Measurements from ENCODE around the gene CACNA1H.
"Not testable (repeated sequence)": the region's sequence is repeated elsewhere in the genome, so short reads cannot be mapped to it uniquely, and the experiment has no call there.

Gene CACNA1H

GRCh38 chr16:1176280-1176897 is 23.5 kb downstream of the CACNA1H start:
- no peak for DNase-seq

DNA sequence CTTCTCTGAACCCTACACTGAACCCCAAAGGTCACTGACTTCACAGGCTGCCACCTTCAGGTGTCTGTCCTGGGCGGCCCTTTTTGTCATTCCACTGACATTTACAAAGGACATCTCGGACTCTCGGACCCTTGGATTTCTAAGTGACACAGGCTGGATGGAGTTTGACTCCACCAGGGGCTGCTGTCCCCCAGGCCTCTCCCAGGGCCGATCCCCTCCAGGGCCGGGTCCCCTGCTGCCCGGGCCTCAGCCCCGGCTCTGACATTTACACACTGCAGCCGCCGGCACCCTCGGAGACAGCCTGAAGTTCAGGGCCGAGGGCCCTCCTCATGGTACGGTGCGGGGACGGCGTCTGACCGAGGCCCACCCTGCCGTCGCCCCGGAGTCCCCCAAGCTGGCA is 24.1 kb downstream of the CACNA1H start:
- no peak for DNase-seq

GRCh38 chr16:1177750-1178149 is 24.8 kb downstream of the CACNA1H start:
- no peak for DNase-seq

DNA sequence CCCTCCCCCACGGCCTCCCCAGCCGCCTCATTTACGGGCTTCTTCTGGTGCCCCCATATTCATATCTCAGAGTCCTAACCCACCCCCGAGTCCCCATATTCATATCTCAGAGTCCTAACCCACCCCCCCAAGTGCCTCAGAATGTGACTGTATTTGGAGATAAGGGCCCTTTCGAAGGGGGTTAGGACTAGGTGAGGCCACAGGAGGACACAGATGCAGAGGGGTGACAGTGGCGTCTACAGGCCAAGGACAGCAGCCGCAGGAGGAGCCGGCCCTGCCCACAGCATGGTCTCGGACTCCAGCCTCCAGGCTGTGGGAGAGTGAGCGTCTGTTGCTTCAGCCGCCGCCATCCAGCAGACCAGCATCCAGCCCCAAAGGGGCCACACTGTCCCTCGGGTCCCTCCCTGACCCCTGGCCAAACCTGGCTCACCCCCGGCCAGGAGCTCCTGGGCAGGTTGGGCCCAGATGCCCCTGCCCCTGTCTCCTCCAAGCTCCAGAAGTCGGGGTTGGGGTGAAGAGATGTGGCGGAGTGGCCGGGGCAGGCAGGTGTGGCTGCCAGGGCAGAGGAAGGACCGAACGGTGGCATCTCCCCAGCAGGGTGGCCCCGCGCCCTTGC is 25.5 kb downstream of the CACNA1H start:
- no peak for DNase-seq

GRCh38 chr16:1180549-1181403 is 27.9 kb downstream of the CACNA1H start:
- no peak for DNase-seq

DNA sequence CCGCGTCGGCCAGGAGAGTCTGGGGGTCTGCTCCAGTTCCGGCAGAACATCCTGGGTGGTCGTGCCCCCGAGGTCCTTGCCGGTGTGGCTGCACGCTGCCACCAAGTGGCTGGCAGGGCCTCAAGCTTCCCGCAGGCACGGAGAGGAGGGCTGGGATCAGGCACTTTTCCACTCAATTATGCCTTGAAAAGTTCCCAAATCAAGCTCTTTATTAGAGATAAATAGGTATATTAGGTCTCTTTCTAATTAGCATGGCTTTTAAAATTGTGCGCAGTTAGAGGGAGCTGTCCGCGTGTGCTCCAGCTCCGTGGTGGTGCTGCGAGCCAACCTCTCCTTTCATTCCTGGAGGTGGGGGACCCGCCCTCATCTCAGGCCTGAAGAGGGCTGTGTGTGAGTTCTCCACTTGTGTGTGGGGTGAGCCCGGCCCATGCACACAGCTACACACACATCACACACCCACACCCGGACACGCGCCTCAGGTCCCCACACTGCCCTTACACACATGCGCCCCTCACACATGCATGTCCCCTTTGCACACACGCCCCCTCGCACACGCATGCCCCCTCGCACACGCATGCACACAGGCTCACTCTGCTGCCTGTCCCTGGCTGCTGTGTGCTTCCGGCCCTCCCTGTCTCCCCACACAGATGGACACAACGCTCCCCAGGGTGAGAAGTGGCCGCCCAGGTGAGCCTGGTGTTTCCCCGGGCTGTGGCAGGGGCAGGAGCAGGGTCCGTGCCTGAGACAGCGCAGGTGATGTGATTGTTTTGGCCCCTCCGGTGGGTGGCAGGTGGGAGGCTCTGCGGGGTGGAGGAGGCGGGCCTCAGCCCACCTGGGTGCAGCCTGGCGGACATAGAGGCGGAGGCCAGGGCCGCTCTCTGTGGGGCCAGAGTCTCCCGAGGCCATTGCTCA is 28.8 kb downstream of the CACNA1H start:
- DNase-seq = no peak

DNA sequence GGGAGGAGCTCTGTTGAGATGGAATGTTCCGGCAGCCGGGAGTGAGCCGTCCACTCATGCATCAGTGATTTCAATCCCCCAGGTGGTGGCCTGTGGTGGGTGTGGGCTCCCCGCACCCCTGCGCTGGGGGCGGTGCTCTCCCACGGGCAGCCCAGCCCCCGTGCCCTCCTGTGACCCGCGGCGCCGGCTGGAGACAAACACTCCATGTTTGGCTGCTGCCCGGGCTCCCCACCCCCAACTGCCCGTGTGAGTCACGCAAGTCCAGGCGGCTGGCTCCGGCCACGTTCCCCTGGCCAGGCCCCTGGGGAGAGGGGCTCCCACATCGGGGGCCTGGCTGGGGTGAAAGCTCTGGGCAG is 29.4 kb downstream of the CACNA1H start:
- no peak for DNase-seq

- DNase-seq = no peak
These were observed 30.3 kb downstream of the CACNA1H start for GRCh38 chr16:1182950-1183907.

DNA sequence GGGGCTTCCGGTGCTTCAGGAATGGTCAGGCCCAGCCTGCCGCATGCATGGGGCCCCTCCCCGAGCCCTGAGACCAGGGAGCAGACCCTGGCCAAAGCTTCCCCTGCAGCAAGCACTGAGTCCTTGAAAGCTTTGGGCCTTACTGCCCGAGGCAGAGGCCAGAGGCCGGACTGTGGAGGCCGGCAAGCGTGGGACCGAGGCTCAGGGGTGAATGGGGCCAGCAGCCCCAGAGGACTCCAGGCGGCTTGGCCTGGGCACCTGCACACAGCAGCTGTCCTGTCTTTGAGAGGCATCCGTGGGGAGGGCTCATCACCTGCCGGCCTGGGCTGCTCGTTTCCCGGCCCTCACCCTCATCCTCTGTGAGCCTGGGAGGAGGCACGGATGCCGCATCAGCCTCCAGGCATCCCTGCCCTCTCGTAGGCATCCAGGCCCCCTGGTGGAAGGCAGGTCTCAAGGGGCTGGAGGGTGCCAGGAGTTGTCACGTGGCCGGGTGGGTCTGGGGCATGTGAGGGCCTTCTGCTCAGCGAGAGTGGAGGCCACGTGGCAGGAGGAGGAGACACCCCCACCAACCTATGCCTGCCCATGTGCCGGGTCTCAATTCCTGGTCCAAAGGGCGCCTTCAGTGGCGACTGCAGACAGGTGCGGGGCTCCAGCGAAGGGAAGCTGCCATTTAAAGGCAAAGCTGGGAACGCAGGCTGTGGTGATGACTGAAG is 31.4 kb downstream of the CACNA1H start:
- no peak for DNase-seq

GRCh38 chr16:1184980-1185379 is 32.1 kb downstream of the CACNA1H start:
- no peak for DNase-seq

GRCh38 chr16:1185460-1186207 is 32.7 kb downstream of the CACNA1H start:
- DNase-seq = not testable (repeated sequence)

- DNase-seq = peak; percentile 55
These were observed 35.7 kb downstream of the CACNA1H start for GRCh38 chr16:1188432-1189189.

DNA sequence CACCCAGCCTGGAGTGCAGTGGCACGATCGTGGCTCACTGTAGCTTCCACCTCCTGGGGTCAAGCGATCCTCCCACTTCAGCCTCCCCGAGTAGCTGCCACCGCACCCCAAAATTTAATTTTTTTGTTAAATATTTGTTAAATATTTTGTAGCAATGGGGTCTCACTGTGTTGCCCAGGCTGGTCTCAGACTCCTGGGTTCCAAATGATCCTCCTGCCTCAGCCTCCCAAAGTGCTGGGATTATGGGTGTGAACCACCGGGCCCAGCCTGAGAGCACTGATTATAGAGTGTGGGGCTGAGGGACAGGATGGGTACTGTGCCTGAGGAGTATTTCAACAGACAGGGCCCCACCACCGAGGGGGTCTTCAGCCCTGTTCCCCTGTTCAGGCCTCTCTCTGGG is 36.5 kb downstream of the CACNA1H start:
- no peak for DNase-seq

GRCh38 chr16:1190789-1191188 is 37.9 kb downstream of the CACNA1H start:
- DNase-seq = not testable (repeated sequence)

GRCh38 chr16:1192384-1193073 is 39.6 kb downstream of the CACNA1H start:
- no peak for DNase-seq

DNA sequence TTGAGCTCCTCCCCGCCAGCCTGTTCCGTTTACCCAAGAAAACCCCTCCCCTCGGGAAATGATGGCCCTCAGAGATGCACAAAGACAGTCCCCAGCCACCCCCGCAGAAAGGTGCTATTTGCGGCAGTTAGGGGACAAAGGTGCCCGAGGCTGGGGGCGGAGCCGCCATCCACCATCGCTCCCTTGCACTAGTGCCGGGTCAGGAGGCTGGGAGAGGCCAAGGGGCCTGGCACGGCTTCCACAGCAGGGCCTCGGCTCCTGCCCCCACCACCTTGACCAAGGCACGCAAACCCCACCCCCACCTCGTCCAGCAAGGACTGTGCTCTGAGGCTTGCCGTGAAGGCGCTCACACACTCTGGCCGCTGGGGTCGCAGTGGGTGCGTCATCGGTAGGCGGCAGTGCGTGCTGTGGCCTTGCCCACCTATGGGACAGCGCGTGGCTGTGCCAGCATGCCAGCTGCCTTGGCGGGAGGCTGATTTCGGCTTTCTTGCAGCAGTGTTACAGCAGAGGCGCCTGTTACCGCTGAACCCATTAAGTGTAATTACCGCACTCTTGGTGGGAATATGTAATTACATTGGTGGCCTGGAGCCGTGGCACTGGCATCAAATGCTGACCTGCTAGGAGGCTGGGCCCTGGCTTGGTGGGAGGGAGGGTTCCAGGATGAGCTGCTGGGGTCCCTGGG is 40.4 kb downstream of the CACNA1H start:
- no peak for DNase-seq

- DNase-seq = no peak
These were observed 41.1 kb downstream of the CACNA1H start for GRCh38 chr16:1193825-1194581.

Measured in activated CD4-positive, alpha-beta T cell treated with anti-CD3 and anti-CD28 coated beads for 48 hours (primary cell).